Osteoblast (primary cell): ENCODE results near the gene CXXC5. TPM values are rescaled to one million over a fixed set of nuclear protein-coding genes. Genes with fewer than 3 reads are reported as not detected.

Experiments
- DNase-seq: peaks from one replicate; pipeline ENCODE4 v3.0.0; 2011; ENCODE audit warnings: low spot score, mixed read lengths; ENCODE audit not compliant: insufficient read length; ENCODE audit errors: missing footprints
- H2AFZ ChIP-seq: 2 replicates; pipeline ENCODE4 v1.6.0; 2011; ENCODE audit warnings: mild to moderate bottlenecking, low read length
- H3K27ac ChIP-seq: 2 replicates; pipeline ENCODE4 v1.5.1; 2011; ENCODE audit warnings: mild to moderate bottlenecking, low read depth, low read length, moderate library complexity
- H3K27me3 ChIP-seq: 2 replicates; pipeline ENCODE4 v1.6.0; 2012; ENCODE audit warnings: mild to moderate bottlenecking, control low read depth, inconsistent platforms, low read length, moderate library complexity; ENCODE audit not compliant: insufficient read depth
- H3K36me3 ChIP-seq: 2 replicates; pipeline ENCODE4 v1.5.1; 2011; ENCODE audit warnings: mild to moderate bottlenecking, low read length, control low read depth, moderate library complexity; ENCODE audit not compliant: insufficient read depth
- H3K4me1 ChIP-seq: 2 replicates; pipeline ENCODE4 v1.5.1; 2011; ENCODE audit warnings: mild to moderate bottlenecking, low read length, control low read depth, moderate library complexity; ENCODE audit not compliant: insufficient read depth
- H3K4me2 ChIP-seq: 2 replicates; pipeline ENCODE4 v1.6.0; 2011; ENCODE audit warnings: mild to moderate bottlenecking, low read length; ENCODE audit not compliant: insufficient read depth
- H3K4me3 ChIP-seq: fragments of 200-600 bp; sonication (generic); 3 replicates; pipeline ENCODE4 v1.5.1; 2012; ENCODE audit warnings: mild to moderate bottlenecking, low read length, inconsistent platforms; ENCODE audit not compliant: insufficient read depth
- H3K79me2 ChIP-seq: 2 replicates; pipeline ENCODE4 v1.6.0; 2012; ENCODE audit warnings: mild to moderate bottlenecking, low read length, control low read depth, inconsistent platforms; ENCODE audit not compliant: insufficient read depth
- H3K9me3 ChIP-seq: 2 replicates; pipeline ENCODE4 v1.5.1; 2011; ENCODE audit warnings: low read depth, low read length, control low read depth
- H4K20me1 ChIP-seq: 2 replicates; pipeline ENCODE4 v1.6.0; 2012; ENCODE audit warnings: mild to moderate bottlenecking, low read length, control low read depth; ENCODE audit not compliant: insufficient read depth
- CTCF ChIP-seq: IDR thresholded peaks from 2 replicates; pipeline ENCODE4 v1.5.1; 2011; ENCODE audit warnings: mild to moderate bottlenecking, low read depth, low read length, moderate library complexity; ENCODE audit errors: extremely low read depth
- total RNA-seq: library from RNA; depleted of rRNA; stranded (reverse); fragments of >200 nt; gene quantifications from 2 replicates; pipeline ENCODE4 v1.2.3, GENCODE V29; 2012

The CXXC5 gene
- total RNA-seq, 1 donor, result 186 TPM

GRCh38 chr5:139663207-139664085, 15.3 kb downstream of the CXXC5 start:
- DNase-seq, result no peak
- Histone ChIP-seq H3K36me3 (peaks cover 14% of the 10 kb centered on the region), H4K20me1 (peaks cover 57% of the 10 kb centered on the region), H3K9me3 (no peaks in the 10 kb centered on the region), H2AFZ (no peak overlapping the region), H3K27ac (peak overlapping the region; percentile 44), H3K4me2 (no peak overlapping the region), H3K4me1 (peaks cover 94% of the 10 kb centered on the region), H3K27me3 (no peaks in the 10 kb centered on the region), H3K4me3 (no peak overlapping the region), H3K79me2 (peaks cover 91% of the 10 kb centered on the region)
- TF ChIP-seq CTCF, result no peak

- Histone ChIP-seq H3K9me3 (no peaks in the 10 kb centered on the region), H3K79me2 (peaks cover 92% of the 10 kb centered on the region), H3K27ac (peak overlapping the region; percentile 87), H2AFZ (no peak overlapping the region), H4K20me1 (peaks cover 55% of the 10 kb centered on the region), H3K4me2 (no peak overlapping the region), H3K4me3 (no peak overlapping the region), H3K4me1 (peaks cover 93% of the 10 kb centered on the region), H3K36me3 (peaks cover 14% of the 10 kb centered on the region), H3K27me3 (no peaks in the 10 kb centered on the region)
- DNase-seq, result peak; percentile 86
- no peak for TF ChIP-seq CTCF
These were observed 16.0 kb downstream of the CXXC5 start for GRCh38 chr5:139664086-139664693.

DNA sequence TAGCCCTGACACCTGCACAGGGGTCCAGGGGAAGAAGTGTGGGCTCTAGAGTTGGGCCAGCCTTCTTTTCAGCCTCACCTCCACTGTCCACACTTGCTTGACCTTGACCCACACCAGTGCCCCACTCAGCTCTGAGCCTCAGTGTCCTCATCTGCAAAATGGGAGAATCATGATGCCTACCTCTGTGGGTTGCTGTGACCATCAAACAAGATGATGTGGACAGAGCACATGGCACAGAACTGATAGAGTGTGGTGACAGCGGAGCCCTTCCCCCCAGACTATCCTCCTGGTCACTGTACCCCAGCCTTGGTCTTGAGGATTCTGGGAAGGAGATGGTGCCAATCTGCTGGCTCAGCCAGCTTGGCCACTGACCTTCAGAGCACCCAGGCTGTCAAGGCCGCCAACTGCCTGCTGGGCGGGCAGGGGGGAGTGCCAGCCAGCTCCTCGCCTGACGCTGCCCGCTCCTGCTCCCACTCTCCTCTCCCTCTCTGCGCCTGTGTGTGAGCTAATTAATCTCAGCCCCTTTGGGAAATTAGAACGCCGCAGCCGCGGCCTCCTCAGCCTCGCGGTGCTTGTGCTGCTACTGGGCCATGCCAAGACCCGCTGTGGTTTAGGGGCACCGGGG, 16.7 kb downstream of the CXXC5 start:
- peaks cover 55% of the 10 kb centered on the region for H4K20me1 ChIP-seq
- no peak overlapping the region for H2AFZ ChIP-seq
- peaks cover 94% of the 10 kb centered on the region for H3K4me1 ChIP-seq
- no peak for TF ChIP-seq CTCF
- peak overlapping the region; percentile 87 for H3K27ac ChIP-seq
- no peaks in the 10 kb centered on the region for H3K27me3 ChIP-seq
- peak overlapping the region; percentile 22 for H3K4me2 ChIP-seq
- H3K79me2 ChIP-seq, result peaks cover 92% of the 10 kb centered on the region
- H3K4me3 ChIP-seq, result no peak overlapping the region
- H3K36me3 ChIP-seq, result peaks cover 14% of the 10 kb centered on the region
- DNase-seq, result no peak
- no peaks in the 10 kb centered on the region for H3K9me3 ChIP-seq

DNA sequence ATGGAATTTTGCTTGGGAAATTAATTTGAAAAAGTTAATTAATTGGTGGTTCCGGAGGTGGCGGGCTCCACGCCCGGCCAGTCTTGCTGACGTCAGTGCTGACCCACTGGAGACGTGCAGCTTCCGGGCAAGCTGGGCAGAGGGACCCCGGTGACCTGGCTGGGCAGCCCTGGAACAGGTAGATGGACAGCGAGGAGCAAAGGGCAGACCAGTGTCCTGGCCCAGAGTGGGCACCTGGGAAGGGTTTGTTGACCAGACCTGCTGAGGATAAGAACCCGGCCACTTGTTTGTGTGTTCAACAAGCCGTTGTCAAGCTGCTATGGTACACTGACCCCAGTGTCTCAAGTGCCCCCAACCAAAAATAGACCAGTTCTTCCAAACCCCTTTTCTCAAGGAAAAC, 17.5 kb downstream of the CXXC5 start:
- Histone ChIP-seq H3K79me2 (peaks cover 94% of the 10 kb centered on the region), H3K4me3 (no peak overlapping the region), H2AFZ (no peak overlapping the region), H3K4me2 (no peak overlapping the region), H3K9me3 (no peaks in the 10 kb centered on the region), H3K4me1 (peaks cover 94% of the 10 kb centered on the region), H3K27ac (peak overlapping the region; percentile 87), H3K27me3 (no peaks in the 10 kb centered on the region), H4K20me1 (peaks cover 61% of the 10 kb centered on the region), H3K36me3 (peaks cover 19% of the 10 kb centered on the region)
- no peak for DNase-seq
- TF ChIP-seq CTCF, result no peak
